ENCODE results near the gene PLEKHA7. TPM values are rescaled to one million over a fixed set of nuclear protein-coding genes. Genes with fewer than 3 reads are reported as not detected.

The PLEKHA7 gene
- total RNA-seq, 2 donors from 2014 or later: 17.5 to 21.9 TPM

GRCh38 chr11:16897470-16898061 lies 116.6 kb downstream of the PLEKHA7 start:
- H3K36me3 Mint-ChIP-seq (ENCODE audit: low read depth): no peaks in the 10 kb centered on the region
- TF ChIP-seq CTCF (conservative IDR thresholded peaks at IDR 0.05): no peak
- peak; percentile 91 for DNase-seq
- 0 to 15% methylated on average over 5 to 7 of the region's 7 CpGs for WGBS, 2 experiments (ENCODE audit: insufficient coverage in 1 of 2, insufficient read length in 1 of 2)
- Histone ChIP-seq H3K9ac (ENCODE audit: extremely low read depth, low read length, poor library complexity, severe bottlenecking) (no peak overlapping the region), H3K4me1 (ENCODE audit: control insufficient read depth, insufficient read depth, low read length) (peaks cover 16% of the 10 kb centered on the region), H3K27ac (ENCODE audit: low read depth, low read length) (no peak overlapping the region), H3K27me3 (ENCODE audit: control insufficient read depth, insufficient read depth, low read length, poor library complexity, severe bottlenecking) (no peaks in the 10 kb centered on the region), H3K9me3 (ENCODE audit: control insufficient read depth, low read length) (no peaks in the 10 kb centered on the region), H3K4me3 (ENCODE audit: low read length) (peak overlapping the region; percentile 61), H3K36me3 (ENCODE audit: control insufficient read depth, insufficient read depth, low read length) (no peaks in the 10 kb centered on the region)
- peaks cover 73% of the 10 kb centered on the region for H3K4me1 Mint-ChIP-seq
- peak overlapping the region; percentile 33 for H3K4me3 Mint-ChIP-seq
- H3K27me3 Mint-ChIP-seq (ENCODE audit: insufficient read depth): peaks cover 15% of the 10 kb centered on the region
- no peaks in the 10 kb centered on the region for H3K9me3 Mint-ChIP-seq
- H3K27ac Mint-ChIP-seq: peak overlapping the region; percentile 10

- no peaks in the 10 kb centered on the region for H3K9me3 Mint-ChIP-seq
- Histone ChIP-seq H3K4me1 (ENCODE audit: control insufficient read depth, insufficient read depth, low read length) (peaks cover 16% of the 10 kb centered on the region), H3K36me3 (ENCODE audit: control insufficient read depth, insufficient read depth, low read length) (no peaks in the 10 kb centered on the region), H3K4me3 (ENCODE audit: low read length) (peak overlapping the region; percentile 61), H3K9me3 (ENCODE audit: control insufficient read depth, low read length) (no peaks in the 10 kb centered on the region), H3K27me3 (ENCODE audit: control insufficient read depth, insufficient read depth, low read length, poor library complexity, severe bottlenecking) (no peaks in the 10 kb centered on the region), H3K9ac (ENCODE audit: extremely low read depth, low read length, poor library complexity, severe bottlenecking) (no peak overlapping the region), H3K27ac (ENCODE audit: low read depth, low read length) (no peak overlapping the region)
- no peak for DNase-seq
- peak overlapping the region; percentile 25 for H3K27ac Mint-ChIP-seq
- TF ChIP-seq CTCF (conservative IDR thresholded peaks at IDR 0.05): no peak
- peak overlapping the region; percentile 33 for H3K4me3 Mint-ChIP-seq
- peaks cover 76% of the 10 kb centered on the region for H3K4me1 Mint-ChIP-seq
- H3K36me3 Mint-ChIP-seq (ENCODE audit: low read depth): no peaks in the 10 kb centered on the region
- WGBS, 2 experiments (ENCODE audit: insufficient coverage in 1 of 2, insufficient read length in 1 of 2): 54 to 62% methylated on average over 3 to 5 of the region's 7 CpGs
- H3K27me3 Mint-ChIP-seq (ENCODE audit: insufficient read depth): peaks cover 15% of the 10 kb centered on the region
Measured at GRCh38 chr11:16896729-16897469, 117.3 kb downstream of the PLEKHA7 start.

GRCh38 chr11:16895306-16895705 lies 118.9 kb downstream of the PLEKHA7 start:
- Mint-ChIP-seq H3K4me1 (peaks cover 78% of the 10 kb centered on the region), H3K36me3 (ENCODE audit: low read depth) (no peaks in the 10 kb centered on the region), H3K27ac (no peak overlapping the region), H3K27me3 (ENCODE audit: insufficient read depth) (peaks cover 15% of the 10 kb centered on the region), H3K4me3 (no peak overlapping the region), H3K9me3 (no peaks in the 10 kb centered on the region)
- Histone ChIP-seq H3K9ac (ENCODE audit: extremely low read depth, low read length, poor library complexity, severe bottlenecking) (no peak overlapping the region), H3K9me3 (ENCODE audit: control insufficient read depth, low read length) (peaks cover 3% of the 10 kb centered on the region), H3K27ac (ENCODE audit: low read depth, low read length) (no peak overlapping the region), H3K4me3 (ENCODE audit: low read length) (no peak overlapping the region), H3K27me3 (ENCODE audit: control insufficient read depth, insufficient read depth, low read length, poor library complexity, severe bottlenecking) (no peaks in the 10 kb centered on the region), H3K4me1 (ENCODE audit: control insufficient read depth, insufficient read depth, low read length) (peaks cover 16% of the 10 kb centered on the region), H3K36me3 (ENCODE audit: control insufficient read depth, insufficient read depth, low read length) (no peaks in the 10 kb centered on the region)
- WGBS, 2 experiments (ENCODE audit: insufficient coverage in 1 of 2, insufficient read length in 1 of 2): 80 to 92% methylated on average over 2 to 3 of the region's 3 CpGs
- TF ChIP-seq CTCF (conservative IDR thresholded peaks at IDR 0.05): no peak
- DNase-seq: no peak
